GM23338 (cell line): ENCODE measurements around the gene TGIF2.

Experiments used
- EZH2 ChIP-seq: fragments of 200-600 bp; sonication (generic); IDR thresholded peaks from one replicate; pipeline ENCODE4 v1.8.0; 2017; ENCODE audit warnings: antibody characterized with exemption, mild to moderate bottlenecking, low read depth; ENCODE audit not compliant: unreplicated experiment
- POLR2AphosphoS5 ChIP-seq: IDR thresholded peaks from 2 replicates; pipeline ENCODE4 v1.6.1; 2016; ENCODE audit warnings: antibody characterized with exemption, low read depth
- STAT1 ChIP-seq: IDR thresholded peaks from one replicate; pipeline ENCODE4 v1.6.1; 2016; ENCODE audit warnings: antibody characterized with exemption; ENCODE audit not compliant: unreplicated experiment
- TF ChIP-seq, protein P1 (sequence below), 2 experiments: fragments of 200-600 bp in 1 of 2; sonication (generic) in 1 of 2; conservative IDR thresholded peaks; 2 replicates each; pipeline versions ENCODE4 v1.5.1 to v1.6.1; 2016 to 2017; ENCODE audit warnings: antibody characterized with exemption in 2 of 2, low read depth in 2 of 2, mild to moderate bottlenecking in 2 of 2, moderate library complexity in 1 of 2

DNA sequence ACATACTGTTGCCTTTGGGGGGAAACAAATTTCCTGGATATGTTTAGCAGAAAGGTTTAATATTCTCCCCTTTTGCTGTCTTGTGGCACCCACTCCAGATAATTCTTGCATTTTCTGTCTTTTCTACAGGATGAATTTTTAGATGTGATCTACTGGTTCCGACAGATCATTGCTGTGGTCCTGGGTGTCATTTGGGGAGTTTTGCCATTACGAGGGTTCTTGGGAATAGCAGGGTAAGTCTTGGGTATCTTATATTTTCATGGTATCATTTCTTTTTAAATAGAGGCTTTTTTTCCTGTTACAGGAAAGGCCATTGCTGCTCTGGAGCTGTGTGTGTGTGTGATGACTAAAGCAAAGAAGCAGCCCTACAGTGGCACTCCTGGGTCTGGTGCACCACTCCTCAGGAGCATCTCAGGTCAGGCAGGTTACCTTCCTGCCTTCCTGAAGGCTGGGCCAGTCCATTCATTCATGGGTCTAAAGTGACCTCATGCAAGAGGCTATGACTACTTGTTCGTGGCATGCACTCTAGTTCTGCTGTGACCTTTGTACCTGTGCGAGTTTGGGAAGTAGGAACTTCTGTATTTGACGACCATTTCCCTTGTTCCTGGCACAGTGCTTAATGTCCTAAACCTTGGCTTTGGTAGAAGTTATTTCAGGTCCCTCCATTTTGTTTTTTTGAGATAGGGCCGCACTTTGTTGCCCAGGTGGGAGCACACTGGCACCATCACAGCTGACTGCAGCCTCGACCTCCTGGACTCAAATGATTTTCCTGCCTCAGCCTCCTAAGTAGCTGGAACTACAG, 34.4 kb downstream of the TGIF2 start:
- TF ChIP-seq, protein P1, sequence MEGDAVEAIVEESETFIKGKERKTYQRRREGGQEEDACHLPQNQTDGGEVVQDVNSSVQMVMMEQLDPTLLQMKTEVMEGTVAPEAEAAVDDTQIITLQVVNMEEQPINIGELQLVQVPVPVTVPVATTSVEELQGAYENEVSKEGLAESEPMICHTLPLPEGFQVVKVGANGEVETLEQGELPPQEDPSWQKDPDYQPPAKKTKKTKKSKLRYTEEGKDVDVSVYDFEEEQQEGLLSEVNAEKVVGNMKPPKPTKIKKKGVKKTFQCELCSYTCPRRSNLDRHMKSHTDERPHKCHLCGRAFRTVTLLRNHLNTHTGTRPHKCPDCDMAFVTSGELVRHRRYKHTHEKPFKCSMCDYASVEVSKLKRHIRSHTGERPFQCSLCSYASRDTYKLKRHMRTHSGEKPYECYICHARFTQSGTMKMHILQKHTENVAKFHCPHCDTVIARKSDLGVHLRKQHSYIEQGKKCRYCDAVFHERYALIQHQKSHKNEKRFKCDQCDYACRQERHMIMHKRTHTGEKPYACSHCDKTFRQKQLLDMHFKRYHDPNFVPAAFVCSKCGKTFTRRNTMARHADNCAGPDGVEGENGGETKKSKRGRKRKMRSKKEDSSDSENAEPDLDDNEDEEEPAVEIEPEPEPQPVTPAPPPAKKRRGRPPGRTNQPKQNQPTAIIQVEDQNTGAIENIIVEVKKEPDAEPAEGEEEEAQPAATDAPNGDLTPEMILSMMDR (conservative IDR thresholded peaks at IDR 0.05; ENCODE audit: low read depth in 2 of 2), result no peak
- no peak for TF ChIP-seq POLR2AphosphoS5
- no peak for TF ChIP-seq EZH2
- no peak for TF ChIP-seq STAT1
